ENCODE measurements around the gene PRKAG2.
A peak's percentile ranks its signal among the peaks of the same experiment; 100 is the strongest.

PRKAG2 gene

DNA sequence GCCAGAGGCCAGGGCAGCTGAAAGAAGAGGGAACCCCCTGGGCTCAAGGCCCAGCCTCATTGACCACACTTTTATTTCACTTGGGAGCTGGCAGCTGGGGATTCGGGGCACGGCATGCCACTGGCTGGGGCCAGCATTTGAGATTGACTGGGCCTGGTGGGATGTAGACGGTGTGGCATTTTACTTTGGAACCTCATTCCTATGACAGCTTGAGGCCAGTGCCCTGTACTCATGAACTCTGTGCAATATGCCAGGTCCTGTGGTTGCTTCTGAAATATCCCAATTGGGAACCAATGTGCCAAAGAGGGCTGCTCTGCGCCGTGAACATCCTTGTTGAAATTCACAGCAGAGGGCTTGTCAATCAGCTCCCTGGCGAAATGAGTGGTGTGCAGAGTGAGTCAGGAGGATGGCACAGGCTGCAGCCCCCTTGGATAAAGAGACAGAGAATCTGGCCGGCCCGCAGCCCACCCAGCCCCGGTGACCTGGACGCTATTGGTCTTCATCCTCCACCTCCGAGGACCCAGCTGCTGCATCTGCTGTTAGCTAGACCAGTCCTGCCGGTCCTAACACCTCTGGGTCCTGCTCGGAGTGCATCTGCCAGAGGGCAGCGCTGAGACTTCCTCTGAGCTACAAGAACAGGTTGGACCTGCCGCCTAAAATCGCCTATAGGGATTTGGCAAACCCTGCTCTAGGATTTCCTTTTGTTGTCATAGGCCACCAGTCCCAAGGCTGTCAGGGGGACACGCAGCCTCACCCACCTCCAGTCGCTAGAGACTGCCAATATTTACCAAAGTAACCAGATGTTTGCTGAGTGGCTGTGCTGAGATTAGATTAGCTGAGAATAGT is 58.0 kb downstream of the PRKAG2 start:
- H3K36me3 Mint-ChIP-seq (ENCODE audit: low read depth) = peaks cover 57% of the 10 kb centered on the region
- H3K27ac Mint-ChIP-seq = no peak overlapping the region
- H3K9me3 Mint-ChIP-seq = no peaks in the 10 kb centered on the region
- intact Hi-C loops (cut with micrococcal nuclease) = no loop called here
- H3K4me3 Mint-ChIP-seq = no peak overlapping the region
- peaks cover 72% of the 10 kb centered on the region for H3K4me1 Mint-ChIP-seq (ENCODE audit: low read depth)
- no peaks in the 10 kb centered on the region for H3K27me3 Mint-ChIP-seq

DNA sequence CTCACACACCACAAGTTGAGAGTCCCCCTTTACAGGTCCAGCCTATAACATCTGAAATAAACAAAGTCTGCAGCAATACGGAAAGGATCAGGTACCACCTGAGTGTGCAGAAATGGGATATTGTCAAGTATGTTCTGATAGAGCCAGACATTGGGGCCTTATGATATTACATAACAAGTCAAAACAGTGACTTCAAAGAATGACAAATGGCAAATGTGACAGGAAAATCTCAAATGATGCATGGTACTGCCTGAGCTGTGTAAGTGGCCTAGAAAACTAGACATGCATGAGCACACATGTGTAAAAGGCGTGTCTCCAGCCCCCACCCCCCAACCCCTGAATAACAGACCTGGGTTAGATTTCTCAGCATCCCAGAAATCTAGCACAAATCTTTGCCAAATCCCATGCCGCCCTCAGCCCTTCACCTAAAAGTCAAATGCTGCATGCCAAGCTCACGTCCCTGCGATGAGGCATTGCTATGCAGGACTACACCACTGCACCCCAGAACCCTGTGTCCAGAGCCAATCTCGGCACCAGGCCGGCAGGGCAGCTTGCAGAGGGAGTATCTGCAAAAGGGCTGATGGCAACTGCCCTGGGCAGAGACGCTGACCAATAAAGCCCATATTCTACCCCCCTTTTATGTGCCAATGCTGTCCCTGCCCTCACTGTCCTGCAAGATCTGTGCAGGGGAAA is 58.8 kb downstream of the PRKAG2 start:
- peaks cover 72% of the 10 kb centered on the region for H3K4me1 Mint-ChIP-seq (ENCODE audit: low read depth)
- H3K4me3 Mint-ChIP-seq = no peak overlapping the region
- H3K36me3 Mint-ChIP-seq (ENCODE audit: low read depth) = peaks cover 65% of the 10 kb centered on the region
- H3K27ac Mint-ChIP-seq = no peak overlapping the region
- H3K27me3 Mint-ChIP-seq = no peaks in the 10 kb centered on the region
- intact Hi-C loops (cut with micrococcal nuclease) = no loop called here
- H3K9me3 Mint-ChIP-seq = no peaks in the 10 kb centered on the region

DNA sequence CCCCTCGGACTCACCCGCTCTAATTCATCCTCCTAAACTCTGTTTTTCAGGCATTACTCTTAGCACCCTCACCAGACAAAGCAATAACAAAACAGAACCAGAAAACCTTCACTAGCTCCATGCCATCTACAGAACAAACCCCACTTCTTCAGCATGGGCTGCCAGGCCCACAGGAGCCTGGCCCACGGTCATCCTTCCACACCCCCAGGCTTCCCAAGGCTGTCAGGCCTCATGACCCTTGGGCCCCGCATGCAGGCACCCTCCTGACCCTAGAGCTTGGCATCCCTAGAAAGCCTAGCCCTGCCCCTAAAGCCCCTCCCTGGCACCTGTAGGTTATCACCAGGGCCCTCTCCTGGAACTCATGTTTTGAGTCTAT is 59.6 kb downstream of the PRKAG2 start:
- H3K4me1 Mint-ChIP-seq (ENCODE audit: low read depth) = peaks cover 76% of the 10 kb centered on the region
- no peak overlapping the region for H3K4me3 Mint-ChIP-seq
- H3K27me3 Mint-ChIP-seq = no peaks in the 10 kb centered on the region
- H3K9me3 Mint-ChIP-seq = no peaks in the 10 kb centered on the region
- H3K36me3 Mint-ChIP-seq (ENCODE audit: low read depth) = peaks cover 61% of the 10 kb centered on the region
- intact Hi-C loops (cut with micrococcal nuclease) = no loop called here
- no peak overlapping the region for H3K27ac Mint-ChIP-seq

DNA sequence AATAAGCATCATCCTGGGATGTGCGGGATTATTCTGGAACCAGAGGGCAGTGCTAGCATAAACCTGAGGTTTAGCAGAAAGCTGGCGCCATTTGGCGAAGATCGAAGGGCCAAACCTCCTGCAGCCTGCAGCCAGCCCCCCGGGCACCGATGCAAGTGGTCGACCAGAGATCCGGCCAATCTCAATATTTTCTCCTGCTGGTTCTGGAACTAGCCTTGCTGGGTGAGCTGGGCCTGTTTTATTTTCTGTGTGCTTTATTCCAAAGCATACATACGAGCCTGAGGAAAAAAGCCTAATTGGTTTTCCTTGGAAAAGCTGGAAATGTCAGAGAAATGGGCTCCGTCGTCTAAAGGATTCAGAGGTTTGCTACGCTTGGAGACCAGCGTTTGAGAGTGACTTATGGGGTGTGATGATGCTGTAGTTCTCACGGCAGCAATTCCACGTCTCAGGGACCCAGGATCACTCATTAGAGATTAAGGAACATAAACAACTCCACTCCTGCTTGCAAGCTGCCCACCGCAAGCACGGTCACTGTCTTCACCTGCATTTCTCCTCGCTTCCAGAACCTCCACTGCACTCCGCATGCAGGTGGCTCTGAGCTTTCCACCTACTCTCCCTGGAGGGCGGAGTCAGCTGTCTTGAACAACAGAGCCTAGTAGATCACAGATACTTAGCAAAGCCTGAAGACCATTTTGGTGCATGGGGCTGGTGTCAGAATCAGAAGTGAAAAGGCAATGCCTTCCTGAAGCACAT is 60.2 kb downstream of the PRKAG2 start:
- no peaks in the 10 kb centered on the region for H3K9me3 Mint-ChIP-seq
- H3K4me3 Mint-ChIP-seq = no peak overlapping the region
- intact Hi-C loops (cut with micrococcal nuclease) = no loop called here
- H3K27me3 Mint-ChIP-seq = no peaks in the 10 kb centered on the region
- peaks cover 76% of the 10 kb centered on the region for H3K4me1 Mint-ChIP-seq (ENCODE audit: low read depth)
- peaks cover 55% of the 10 kb centered on the region for H3K36me3 Mint-ChIP-seq (ENCODE audit: low read depth)
- no peak overlapping the region for H3K27ac Mint-ChIP-seq

DNA sequence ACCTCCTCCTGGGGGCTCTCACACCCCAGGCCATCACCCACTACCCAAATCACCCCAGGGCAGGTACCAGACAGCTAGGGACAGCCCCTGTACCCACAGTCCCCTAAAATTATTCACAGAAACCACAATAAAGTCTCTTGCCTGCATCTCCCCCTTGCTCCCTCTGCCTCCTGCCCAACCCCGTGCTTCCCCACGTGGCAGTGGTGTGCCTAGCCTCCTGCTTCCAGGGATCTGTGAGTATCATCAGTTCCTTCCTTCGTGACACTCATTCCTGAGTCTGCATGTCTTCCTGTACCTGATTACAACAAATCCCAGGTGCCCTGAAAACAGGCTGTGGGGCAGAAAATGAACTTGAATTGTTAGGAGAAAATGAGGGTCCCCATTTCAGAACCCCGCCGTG is 61.5 kb downstream of the PRKAG2 start:
- Mint-ChIP-seq H3K27me3 (no peaks in the 10 kb centered on the region), H3K27ac (no peak overlapping the region), H3K4me3 (no peak overlapping the region), H3K4me1 (ENCODE audit: low read depth) (peaks cover 70% of the 10 kb centered on the region), H3K36me3 (ENCODE audit: low read depth) (peaks cover 49% of the 10 kb centered on the region), H3K9me3 (no peaks in the 10 kb centered on the region)
- intact Hi-C loops (cut with micrococcal nuclease) = no loop called here

DNA sequence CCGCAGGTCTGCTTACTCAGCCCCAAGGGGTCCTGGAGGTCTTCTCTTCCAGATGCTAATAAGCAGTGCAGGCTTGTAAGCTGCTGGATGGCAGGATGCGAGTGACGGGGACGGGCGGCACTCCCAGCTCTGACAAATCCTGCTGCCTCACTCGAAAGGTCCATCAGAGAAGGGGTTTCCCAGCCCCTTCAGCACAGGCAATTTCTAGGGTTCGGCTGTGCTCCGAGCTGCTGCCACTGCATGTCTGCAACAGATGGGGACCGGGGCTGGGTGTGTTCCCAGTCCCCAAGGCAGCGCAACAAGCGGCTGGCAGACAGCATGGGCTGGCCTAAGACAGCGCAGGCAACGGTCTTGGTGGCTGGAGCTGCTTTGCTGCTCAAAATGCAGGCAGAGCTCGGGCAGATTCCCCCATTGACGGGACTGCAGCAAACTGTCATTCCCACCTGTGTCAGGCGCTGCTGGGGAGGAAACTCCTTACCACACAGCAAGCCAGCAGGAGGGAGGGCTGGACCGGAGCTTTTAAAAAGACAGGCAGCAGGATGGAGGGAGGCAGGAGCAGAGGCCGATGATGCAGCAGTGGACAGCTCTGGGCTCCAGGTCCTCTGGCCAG is 62.4 kb downstream of the PRKAG2 start:
- no peak overlapping the region for H3K27ac Mint-ChIP-seq

DNA sequence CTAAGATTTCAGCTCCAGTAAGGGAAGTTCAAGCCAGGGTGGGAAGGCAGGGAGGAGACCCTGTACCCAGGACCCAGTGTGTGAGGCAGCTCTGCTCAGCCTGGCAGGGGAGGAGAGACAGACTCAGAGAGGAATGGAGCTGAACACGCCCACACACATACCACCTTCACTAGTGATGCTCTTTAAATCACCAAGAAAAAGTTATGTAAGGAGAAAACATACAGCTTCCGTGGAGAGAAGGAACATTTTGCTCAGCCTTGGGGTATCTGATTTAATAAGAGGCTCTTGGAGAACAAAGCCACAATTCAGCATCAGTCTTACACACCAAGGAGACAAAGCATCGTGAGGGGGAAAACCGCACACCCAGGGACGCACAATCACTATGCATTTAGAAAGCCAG is 62.9 kb downstream of the PRKAG2 start:
- Mint-ChIP-seq H3K27me3 (no peaks in the 10 kb centered on the region), H3K9me3 (no peaks in the 10 kb centered on the region), H3K27ac (peak overlapping the region; percentile 33), H3K4me3 (no peak overlapping the region), H3K4me1 (ENCODE audit: low read depth) (peaks cover 70% of the 10 kb centered on the region), H3K36me3 (ENCODE audit: low read depth) (peaks cover 46% of the 10 kb centered on the region)
- intact Hi-C loops (cut with micrococcal nuclease) = no loop called here

More for the DNA sequence above, 62.4 kb downstream of the PRKAG2 start:
- peaks cover 46% of the 10 kb centered on the region for H3K36me3 Mint-ChIP-seq (ENCODE audit: low read depth)
- intact Hi-C loops (cut with micrococcal nuclease) = no loop called here
- no peaks in the 10 kb centered on the region for H3K9me3 Mint-ChIP-seq
- H3K27me3 Mint-ChIP-seq = no peaks in the 10 kb centered on the region
- H3K4me1 Mint-ChIP-seq (ENCODE audit: low read depth) = peaks cover 70% of the 10 kb centered on the region
- H3K4me3 Mint-ChIP-seq = no peak overlapping the region

DNA sequence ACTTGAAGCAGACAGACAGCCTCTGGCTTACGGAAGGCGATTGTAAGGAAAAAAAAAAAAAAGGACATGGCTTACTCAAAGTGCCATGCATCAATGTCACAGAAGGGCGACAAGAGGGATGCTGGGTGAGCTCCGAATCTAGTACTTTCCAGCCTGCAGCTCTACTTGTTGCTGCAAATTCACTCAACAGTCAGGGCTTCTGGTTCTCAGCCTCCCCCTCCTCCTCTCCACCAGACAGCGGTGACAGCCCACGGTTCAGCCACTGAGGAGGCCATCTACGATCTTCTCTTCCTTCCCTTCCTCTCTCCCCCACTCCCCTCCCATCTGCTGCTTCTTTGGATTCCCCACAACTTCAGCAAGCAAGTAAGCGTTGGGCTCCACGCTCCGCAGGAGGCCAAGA is 63.5 kb downstream of the PRKAG2 start:
- intact Hi-C loops (cut with micrococcal nuclease) = no loop called here
- H3K4me3 Mint-ChIP-seq = no peak overlapping the region
- H3K4me1 Mint-ChIP-seq (ENCODE audit: low read depth) = peaks cover 70% of the 10 kb centered on the region
- no peaks in the 10 kb centered on the region for H3K27me3 Mint-ChIP-seq
- no peaks in the 10 kb centered on the region for H3K9me3 Mint-ChIP-seq
- peak overlapping the region; percentile 33 for H3K27ac Mint-ChIP-seq
- H3K36me3 Mint-ChIP-seq (ENCODE audit: low read depth) = peaks cover 40% of the 10 kb centered on the region

DNA sequence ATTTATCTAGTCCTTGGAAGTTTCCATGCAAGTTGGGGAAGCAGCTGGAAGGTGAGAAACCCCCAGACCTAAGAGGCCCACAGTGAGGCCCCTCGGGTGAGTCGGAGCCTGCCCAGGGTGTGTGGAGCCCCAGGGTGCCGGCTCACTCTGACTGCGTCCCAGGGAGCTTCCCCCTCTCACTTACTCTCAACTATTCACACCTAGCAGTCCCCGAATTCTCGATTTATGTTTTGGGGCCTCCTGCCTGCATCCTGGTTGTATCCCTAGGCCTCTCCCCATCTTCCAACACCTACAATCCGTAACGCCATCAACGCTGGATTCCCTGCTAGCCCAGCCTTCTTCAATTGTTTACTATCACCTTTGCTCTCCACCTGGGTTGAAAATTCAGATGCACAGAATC is 63.9 kb downstream of the PRKAG2 start:
- H3K27me3 Mint-ChIP-seq = no peaks in the 10 kb centered on the region
- peaks cover 38% of the 10 kb centered on the region for H3K36me3 Mint-ChIP-seq (ENCODE audit: low read depth)
- intact Hi-C loops (cut with micrococcal nuclease) = no loop called here
- H3K9me3 Mint-ChIP-seq = no peaks in the 10 kb centered on the region
- H3K27ac Mint-ChIP-seq = peak overlapping the region; percentile 33
- H3K4me1 Mint-ChIP-seq (ENCODE audit: low read depth) = peaks cover 72% of the 10 kb centered on the region
- H3K4me3 Mint-ChIP-seq = no peak overlapping the region

DNA sequence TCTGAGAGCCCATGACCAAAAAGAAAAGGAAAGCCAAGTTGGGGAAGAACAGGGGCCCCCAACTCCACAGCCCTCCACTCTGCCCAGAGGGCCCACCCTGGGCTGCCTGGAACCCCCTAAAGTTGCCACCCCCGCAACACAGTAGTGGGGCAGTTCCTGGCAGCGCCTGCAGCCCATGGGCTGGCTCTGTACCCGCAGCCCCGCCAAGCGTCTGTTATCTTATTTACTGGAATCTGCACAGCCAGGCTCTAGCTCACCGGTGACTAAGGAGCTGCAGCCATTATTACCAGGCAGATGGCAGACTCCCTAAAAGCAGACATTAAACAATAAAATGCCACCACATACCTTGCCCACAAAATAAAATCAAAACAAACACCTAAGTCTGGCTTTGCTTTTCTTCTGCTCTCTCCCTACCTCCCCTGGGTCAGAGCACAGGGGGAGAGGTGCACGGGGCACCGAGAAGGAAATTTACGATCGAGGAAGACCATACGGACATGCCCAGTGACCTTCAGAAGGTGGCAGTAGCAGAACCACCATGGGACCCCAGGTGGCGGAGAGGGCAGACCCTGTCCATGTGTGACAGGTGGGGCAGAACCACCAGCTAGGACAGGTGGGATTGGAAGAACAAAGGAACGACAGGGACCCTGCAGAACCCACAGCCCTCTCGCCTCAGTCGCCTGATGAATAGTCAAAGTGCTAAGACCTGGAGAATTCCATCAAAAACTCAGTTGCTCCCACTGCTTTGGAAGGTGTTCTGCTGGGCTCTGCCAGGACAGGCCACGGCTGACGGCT is 66.3 kb downstream of the PRKAG2 start:
- Mint-ChIP-seq H3K36me3 (ENCODE audit: low read depth) (peaks cover 22% of the 10 kb centered on the region), H3K4me3 (no peak overlapping the region), H3K27ac (no peak overlapping the region), H3K27me3 (no peaks in the 10 kb centered on the region), H3K4me1 (ENCODE audit: low read depth) (peaks cover 83% of the 10 kb centered on the region), H3K9me3 (no peaks in the 10 kb centered on the region)
- intact Hi-C loops (cut with micrococcal nuclease) = no loop called here

DNA sequence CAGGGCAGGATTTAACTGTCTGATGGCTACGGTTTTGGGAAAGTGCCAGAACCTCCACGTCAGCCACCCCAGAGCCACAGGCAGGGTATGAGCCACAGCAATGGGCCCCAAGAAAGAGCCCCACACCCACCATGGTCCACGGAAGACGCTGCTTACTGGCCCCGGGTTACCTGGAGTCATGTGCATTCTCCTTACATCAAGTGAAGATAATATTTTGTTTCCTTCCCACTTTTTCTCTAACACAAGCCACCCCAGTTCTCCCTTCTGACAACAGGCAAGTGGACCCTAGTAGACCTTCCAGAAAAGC is 67.1 kb downstream of the PRKAG2 start:
- Mint-ChIP-seq H3K4me3 (no peak overlapping the region), H3K9me3 (no peaks in the 10 kb centered on the region), H3K36me3 (ENCODE audit: low read depth) (peaks cover 19% of the 10 kb centered on the region), H3K27ac (no peak overlapping the region), H3K27me3 (no peaks in the 10 kb centered on the region), H3K4me1 (ENCODE audit: low read depth) (peaks cover 80% of the 10 kb centered on the region)
- intact Hi-C loops (cut with micrococcal nuclease) = loop anchor here (5.0 kb wide), 1 partner anchor 42 kb away; no protein-coding TSS in a partner anchor

DNA sequence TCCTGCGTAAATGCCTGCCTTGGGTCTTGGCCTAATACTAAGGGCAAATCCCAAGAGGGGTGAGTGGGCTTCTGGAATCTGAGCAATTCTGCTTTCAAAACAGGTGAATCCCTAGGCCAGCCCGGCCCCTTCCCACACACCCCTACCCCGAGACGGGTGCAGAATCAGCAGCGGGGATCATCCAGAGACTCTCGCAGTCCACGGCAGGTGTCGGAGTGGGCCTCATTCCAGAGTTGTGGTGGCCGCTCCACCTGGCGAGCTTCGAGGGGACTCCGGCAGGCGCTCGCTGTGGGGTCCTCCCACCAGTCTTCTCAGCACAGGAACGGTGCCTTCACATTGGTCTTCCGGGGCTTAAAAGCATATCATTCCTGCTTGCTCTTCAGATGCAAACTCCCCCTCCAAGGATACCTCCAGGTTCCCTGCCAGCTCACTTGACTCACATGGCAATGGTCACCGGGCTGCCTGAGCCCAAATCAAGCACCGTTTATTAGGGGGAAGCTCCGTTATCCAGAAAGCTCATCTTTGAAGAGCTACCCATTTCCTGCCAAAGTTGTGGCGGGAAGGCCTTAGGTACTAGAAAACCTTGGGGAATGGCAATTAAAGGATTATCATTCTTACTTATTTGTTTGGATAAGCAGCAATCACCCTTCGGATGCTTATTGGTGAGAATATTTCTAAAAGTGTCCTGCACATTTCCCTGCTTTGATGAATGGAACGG is 67.6 kb downstream of the PRKAG2 start:
- Mint-ChIP-seq H3K9me3 (no peaks in the 10 kb centered on the region), H3K36me3 (ENCODE audit: low read depth) (peaks cover 20% of the 10 kb centered on the region), H3K4me3 (no peak overlapping the region), H3K27ac (no peak overlapping the region), H3K4me1 (ENCODE audit: low read depth) (peaks cover 80% of the 10 kb centered on the region), H3K27me3 (no peaks in the 10 kb centered on the region)
- intact Hi-C loops (cut with micrococcal nuclease) = loop anchor here (5.0 kb wide), 1 partner anchor 43 kb away; no protein-coding TSS in a partner anchor

Measured in dendritic cell treated with granulocyte-macrophage colony-stimulating factor and Interleukin-4, amounts not matched to agents 40 ng/mL and 50 ng/mL, for 4 days (primary cell).